Common myeloid progenitor, CD34-positive (primary cell): Measurements from ENCODE around the gene FAM13A.
"Not testable (repeated sequence)": the region's sequence is repeated elsewhere in the genome, so short reads cannot be mapped to it uniquely, and the experiment has no call there.

Experiments used
- CTCF ChIA-PET: fragments of 350-600 bp; sonication (Branson Sonifier 250); formaldehyde crosslinking; loops from one replicate; lab custom pipeline; 2021; ENCODE audit warnings: antibody characterized with exemption; lab: Charles Lee
- POLR2A ChIA-PET: fragments of 350-600 bp; sonication (Branson Sonifier 250); formaldehyde crosslinking; loops from one replicate; lab custom pipeline; 2021; ENCODE audit warnings: antibody characterized with exemption; lab: Charles Lee
- DNase-seq, 3 donors: peaks; one replicate each; pipeline versions ENCODE4 v3.0.0 to v3.0.0-alpha.2; 2013
- H3K27ac ChIP-seq, 2 experiments: 1 replicate in 1 of 2; 2 replicates in 1 of 2; pipeline ENCODE4 v1.7.0; 2013; ENCODE audit warnings: inconsistent platforms in 2 of 2, low read length in 2 of 2, mild to moderate bottlenecking in 2 of 2, low read depth in 1 of 2, moderate library complexity in 1 of 2; ENCODE audit not compliant: severe bottlenecking in 2 of 2, insufficient read depth in 1 of 2, poor library complexity in 1 of 2
- H3K27me3 ChIP-seq, 5 experiments: replicated peaks in 2 of 5; 1 replicate in 3 of 5; 2 replicates in 2 of 5; pipeline versions ENCODE4 v1.6.1 to v1.7.0; 2013; ENCODE audit warnings: low read length in 4 of 5, mild to moderate bottlenecking in 2 of 5, moderate library complexity in 2 of 5, inconsistent platforms in 1 of 5; ENCODE audit not compliant: insufficient read depth in 5 of 5, control insufficient read depth in 4 of 5
- H3K36me3 ChIP-seq, 4 experiments: 1 replicate in 2 of 4; 2 replicates in 2 of 4; pipeline versions ENCODE4 v1.6.1 to v1.7.0; 2013; ENCODE audit warnings: low read length in 3 of 4, control low read depth in 1 of 4, mild to moderate bottlenecking in 1 of 4; ENCODE audit not compliant: control insufficient read depth in 4 of 4, insufficient read depth in 4 of 4
- H3K4me1 ChIP-seq, 4 experiments: 1 replicate in 3 of 4; 2 replicates in 1 of 4; pipeline versions ENCODE4 v1.6.1 to v1.7.1; 2013; ENCODE audit warnings: low read length in 3 of 4, mild to moderate bottlenecking in 3 of 4, control low read depth in 1 of 4, inconsistent platforms in 1 of 4, moderate library complexity in 1 of 4; ENCODE audit not compliant: control insufficient read depth in 4 of 4, insufficient read depth in 4 of 4; ENCODE audit errors: control extremely low read depth in 1 of 4
- H3K4me3 ChIP-seq, 7 experiments: 1 replicate in 4 of 7; 2 replicates in 3 of 7; pipeline versions ENCODE4 v1.5.1 to v1.7.0; 2013; ENCODE audit warnings: mild to moderate bottlenecking in 7 of 7, low read length in 6 of 7, moderate library complexity in 6 of 7, inconsistent platforms in 2 of 7, low read depth in 2 of 7, control low read depth in 1 of 7; ENCODE audit not compliant: insufficient read depth in 4 of 7, control insufficient read depth in 1 of 7; ENCODE audit errors: extremely low read depth in 1 of 7
- H3K9me3 ChIP-seq, 5 experiments: 1 replicate in 4 of 5; 2 replicates in 1 of 5; pipeline versions ENCODE4 v1.6.1 to v1.7.1; 2013; ENCODE audit warnings: low read length in 4 of 5, mild to moderate bottlenecking in 2 of 5, inconsistent platforms in 1 of 5, low read depth in 1 of 5, moderate library complexity in 1 of 5; ENCODE audit not compliant: control insufficient read depth in 4 of 5, insufficient read depth in 2 of 5; ENCODE audit errors: control extremely low read depth in 1 of 5
- WGBS: methylation state at CpG from one replicate; pipeline ENCODE4 v1.1.5; 2013; ENCODE audit not compliant: insufficient coverage; 5-methylcytosine and 5-hydroxymethylcytosine counted together

FAM13A gene

DNA sequence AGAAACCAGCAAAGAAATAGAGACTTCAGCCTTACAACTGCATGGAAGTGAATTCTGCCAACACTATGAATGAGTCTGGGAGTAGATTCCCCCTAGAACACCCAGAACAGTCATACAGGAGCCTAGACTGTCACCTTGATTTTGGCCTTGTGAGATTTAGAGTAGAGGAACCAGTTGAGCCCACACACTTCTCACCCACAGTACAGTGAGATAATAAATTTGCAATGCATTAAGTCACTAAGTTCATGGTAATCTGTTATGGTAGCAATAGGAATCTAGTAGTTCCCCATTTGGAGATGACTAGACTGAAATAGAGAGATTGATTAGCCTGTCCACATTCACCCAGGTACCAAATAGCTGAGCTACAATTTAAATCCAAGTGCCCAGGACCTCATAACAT lies 59.0 kb downstream of the FAM13A start:
- no peaks in the 10 kb centered on the region for H3K27me3 ChIP-seq
- H3K4me3 ChIP-seq = no peak overlapping the region
- H3K4me1 ChIP-seq = no peaks in the 10 kb centered on the region
- CTCF ChIA-PET = interaction anchor here (1.3 kb wide), 1 partner anchor 26 kb away, joined by 3 read pairs; no protein-coding TSS in a partner anchor
- no peaks in the 10 kb centered on the region for H3K9me3 ChIP-seq
- DNase-seq = peak in 1 of 3 donors; percentile 9
- H3K27ac ChIP-seq = no peak overlapping the region
- peaks cover 0 to 5% (median 2%) of the 10 kb centered on the region in 4 experiments for H3K36me3 ChIP-seq
- POLR2A ChIA-PET = no interaction called here

- CTCF ChIA-PET = no interaction called here
- H3K4me3 ChIP-seq = no peak overlapping the region
- 100% methylated on average over 1 of the region's 1 CpG for WGBS
- peak in 1 of 3 donors; percentile 19 for DNase-seq
- H3K27ac ChIP-seq = no peak overlapping the region
- no peaks in the 10 kb centered on the region for H3K9me3 ChIP-seq
- no peaks in the 10 kb centered on the region for H3K27me3 ChIP-seq
- H3K4me1 ChIP-seq = no peaks in the 10 kb centered on the region
- POLR2A ChIA-PET = no interaction called here
- peaks cover 0 to 8% (median 2%) of the 10 kb centered on the region in 4 experiments for H3K36me3 ChIP-seq
Observed at GRCh38 chr4:88995874-88996273, 61.1 kb downstream of the FAM13A start.

DNA sequence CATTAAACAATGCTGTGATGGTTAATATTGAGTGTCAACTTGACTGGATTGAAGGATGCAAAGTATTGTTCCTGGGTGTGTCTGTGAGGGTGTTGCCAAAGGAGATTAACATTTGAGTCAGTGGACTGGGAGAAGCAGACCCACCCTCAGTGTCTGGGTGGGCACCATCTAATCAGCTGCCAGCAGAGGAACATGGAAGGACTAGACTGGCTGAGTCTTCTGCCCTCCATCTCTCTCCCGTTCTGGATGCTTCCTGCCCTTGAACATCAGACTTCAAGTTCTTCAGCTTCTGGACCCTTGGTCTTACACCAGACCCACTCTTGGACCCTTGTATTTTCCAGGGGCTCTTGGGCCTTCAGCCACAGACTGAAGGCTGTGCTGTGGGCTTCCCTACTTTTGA lies 61.7 kb downstream of the FAM13A start:
- CTCF ChIA-PET = interaction anchor here (0.6 kb wide), 1 partner anchor 980 kb away, joined by 4 read pairs; no protein-coding TSS in a partner anchor
- H3K27me3 ChIP-seq, H3K4me3 ChIP-seq, H3K27ac ChIP-seq, H3K9me3 ChIP-seq, DNase-seq, POLR2A ChIA-PET, H3K4me1 ChIP-seq: not testable (repeated sequence)
- peaks cover 0 to 11% (median 3%) of the 10 kb centered on the region in 4 experiments for H3K36me3 ChIP-seq
- 100% methylated on average over 1 of the region's 1 CpG for WGBS

DNA sequence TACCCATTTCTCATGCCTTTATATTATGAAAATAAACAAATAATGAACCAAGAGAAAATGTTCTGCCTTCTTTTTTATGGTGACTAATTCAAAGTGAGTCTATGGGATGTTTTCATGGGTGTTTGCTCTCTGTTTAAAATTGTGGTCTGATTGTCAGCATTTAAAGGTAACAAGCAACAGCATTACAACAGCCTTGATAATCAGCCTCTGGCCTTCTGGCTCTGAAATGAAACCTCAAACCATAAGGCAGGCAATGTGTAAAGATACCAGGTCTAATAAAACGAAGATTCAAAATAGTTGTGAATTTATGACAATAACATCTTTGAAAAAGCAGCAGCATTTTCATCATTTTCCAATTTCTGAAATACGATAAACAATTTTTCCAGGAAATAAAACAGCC lies 63.7 kb downstream of the FAM13A start:
- Histone ChIP-seq H3K9me3 (peaks cover 0 to under 1% (median 0%) of the 10 kb centered on the region in 5 experiments), H3K36me3 (peaks cover 0 to 23% (median 6%) of the 10 kb centered on the region in 4 experiments), H3K4me3 (no peak overlapping the region), H3K27ac (no peak overlapping the region), H3K4me1 (no peaks in the 10 kb centered on the region), H3K27me3 (no peaks in the 10 kb centered on the region)
- ChIA-PET POLR2A (no interaction called here), CTCF (no interaction called here)
- WGBS = no CpG with 5 or more reads among the region's 2 CpGs
- peak in 1 of 3 donors; percentile 50 for DNase-seq

DNA sequence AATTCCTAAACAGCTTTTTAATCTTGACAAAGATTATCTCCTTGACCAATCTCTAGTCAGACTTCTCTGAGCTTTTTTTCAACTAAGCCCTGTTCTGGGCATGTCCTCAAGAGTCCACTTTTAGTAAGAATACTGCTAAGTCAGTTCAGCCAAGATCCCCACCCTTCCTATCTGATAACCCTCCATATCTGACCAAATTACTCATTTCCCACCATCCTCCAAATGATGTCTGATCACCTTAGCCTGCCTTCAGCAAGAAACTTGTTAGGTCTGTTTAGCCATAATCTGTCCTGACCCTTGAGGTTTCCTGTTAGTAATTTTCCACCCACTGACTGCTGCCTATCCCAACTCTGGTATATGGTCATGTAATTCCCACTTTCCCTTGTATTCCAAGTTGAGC lies 65.2 kb downstream of the FAM13A start:
- ChIA-PET CTCF (no interaction called here), POLR2A (no interaction called here)
- Histone ChIP-seq H3K36me3 (peaks cover 0 to 34% (median 8%) of the 10 kb centered on the region in 4 experiments), H3K9me3 (peaks cover 0 to 12% (median 0%) of the 10 kb centered on the region in 5 experiments), H3K27me3 (no peaks in the 10 kb centered on the region), H3K4me3 (no peak overlapping the region), H3K4me1 (no peaks in the 10 kb centered on the region), H3K27ac (no peak overlapping the region)
- no peak for DNase-seq

- POLR2A ChIA-PET = no interaction called here
- no peak for DNase-seq
- Histone ChIP-seq H3K27ac (no peak overlapping the region), H3K4me3 (no peak overlapping the region), H3K9me3 (peaks cover 0 to 12% (median 0%) of the 10 kb centered on the region in 5 experiments), H3K4me1 (no peaks in the 10 kb centered on the region), H3K36me3 (peaks cover 0 to 31% (median 9%) of the 10 kb centered on the region in 4 experiments), H3K27me3 (no peaks in the 10 kb centered on the region)
- no CpG with 5 or more reads among the region's 1 CpG for WGBS
- CTCF ChIA-PET = interaction anchor here (1.8 to 1.9 kb wide), 2 partner anchors 16 to 32 kb away, joined by 4 to 5 read pairs; no protein-coding TSS in a partner anchor
Observed at GRCh38 chr4:88989990-88990389, 67.0 kb downstream of the FAM13A start.

GRCh38 chr4:88985088-88985773 lies 71.8 kb downstream of the FAM13A start:
- POLR2A ChIA-PET = no interaction called here
- CTCF ChIA-PET = no interaction called here
- H3K27ac ChIP-seq = no peak overlapping the region
- H3K4me3 ChIP-seq = no peak overlapping the region
- 92% methylated on average over 2 of the region's 5 CpGs for whole genome bisulfite sequencing
- H3K4me1 ChIP-seq = no peaks in the 10 kb centered on the region
- no peak for DNase-seq
- H3K36me3 ChIP-seq = peaks cover 0 to 29% (median 7%) of the 10 kb centered on the region in 4 experiments
- no peaks in the 10 kb centered on the region for H3K27me3 ChIP-seq
- H3K9me3 ChIP-seq = peaks cover 0 to 12% (median 0%) of the 10 kb centered on the region in 5 experiments
